CD4-positive, alpha-beta T cell (primary cell): Measurements from ENCODE around the gene FGFRL1. TPM values are rescaled to one million over a fixed set of nuclear protein-coding genes. Genes with fewer than 3 reads are reported as not detected.

Source experiments
- ATAC-seq: fragments of 200-7000 bp; cut with Tn5 transposase; one replicate; pipeline ENCODE4 v1.10.0; 2022; ENCODE audit warnings: mild to moderate bottlenecking; ENCODE audit not compliant: poor library complexity
- CTCF ChIA-PET: fragments of 350-600 bp; sonication (Branson Sonifier 250); formaldehyde crosslinking; loops from one replicate; lab custom pipeline; 2021; ENCODE audit warnings: antibody characterized with exemption, inconsistent platforms; lab: Charles Lee
- POLR2A ChIA-PET: fragments of 350-600 bp; sonication (Branson Sonifier 250); formaldehyde crosslinking; loops from one replicate; lab custom pipeline; 2021; ENCODE audit warnings: antibody characterized with exemption, inconsistent platforms; lab: Charles Lee
- DNase-seq, 14 experiments: peaks; one replicate each; pipeline ENCODE4 v3.0.0-alpha.2; 2013 to 2020; ENCODE audit warnings: mixed read lengths in 2 of 14
- H3K27ac ChIP-seq, 2 donors: one replicate each; pipeline versions ENCODE4 v1.5.1 to v1.7.0; 2013; ENCODE audit warnings: low read length in 2 of 2, low read depth in 1 of 2, mild to moderate bottlenecking in 1 of 2
- H3K27me3 ChIP-seq, 2 experiments: 1 replicate in 1 of 2; 2 replicates in 1 of 2; pipeline versions ENCODE4 v1.6.1 to v1.7.0; 2013; ENCODE audit warnings: low read length in 2 of 2, control low read depth in 1 of 2, mild to moderate bottlenecking in 1 of 2, moderate library complexity in 1 of 2; ENCODE audit not compliant: insufficient read depth in 2 of 2, control insufficient read depth in 1 of 2
- H3K36me3 ChIP-seq: one replicate; pipeline ENCODE4 v1.6.1; 2013; ENCODE audit warnings: low read length, control low read depth; ENCODE audit not compliant: insufficient read depth
- H3K4me1 ChIP-seq: one replicate; pipeline ENCODE4 v1.6.1; 2013; ENCODE audit warnings: low read length, control low read depth; ENCODE audit not compliant: insufficient read depth
- H3K4me3 ChIP-seq: one replicate; pipeline ENCODE4 v1.5.1; 2013; ENCODE audit warnings: mild to moderate bottlenecking, low read length, moderate library complexity
- H3K9me3 ChIP-seq, 2 experiments: 1 replicate in 1 of 2; 2 replicates in 1 of 2; pipeline versions ENCODE4 v1.6.1 to v1.7.0; 2013; ENCODE audit warnings: low read length in 2 of 2, mild to moderate bottlenecking in 2 of 2, control low read depth in 1 of 2, moderate library complexity in 1 of 2; ENCODE audit not compliant: control insufficient read depth in 1 of 2, insufficient read depth in 1 of 2
- H3K27ac Mint-ChIP-seq: one replicate; pipeline ENCODE4 v1.8.0; 2020; ENCODE audit warnings: mixed read lengths
- H3K27me3 Mint-ChIP-seq: one replicate; pipeline ENCODE4 v1.8.0; 2021; ENCODE audit warnings: mixed read lengths
- H3K36me3 Mint-ChIP-seq: one replicate; pipeline ENCODE4 v1.8.0; 2021; ENCODE audit warnings: low read depth, mixed read lengths
- H3K4me1 Mint-ChIP-seq: one replicate; pipeline ENCODE4 v1.8.0; 2021; ENCODE audit warnings: low read depth, mixed read lengths
- H3K4me3 Mint-ChIP-seq: one replicate; pipeline ENCODE4 v1.8.0; 2020; ENCODE audit warnings: mild to moderate bottlenecking, mixed read lengths
- H3K9me3 Mint-ChIP-seq: one replicate; pipeline ENCODE4 v1.8.0; 2020; ENCODE audit warnings: mixed read lengths
- intact Hi-C, 2 experiments: fragments of 100-400 bp; cut with DNase I in 1 of 2; cut with micrococcal nuclease in 1 of 2; formaldehyde crosslinking; loops; one replicate each; pipeline versions ENCODE4 v1.15.1 to v1.9.0; 2023 to 2025; cut with DNase I, micrococcal nuclease
- total RNA-seq, 174 experiments: library from RNA in 2 of 174; stranded (reverse) in 2 of 174; gene quantifications; one replicate each; pipeline ENCODE4 v1.2.3 and lab custom pipeline; 2021 to 2026
- TF ChIP-seq, protein P1 (sequence below): fragments of 200-600 bp; IDR thresholded peaks from one replicate; pipeline ENCODE4 v1.8.0; 2022; ENCODE audit warnings: antibody characterized with exemption, mild to moderate bottlenecking

Gene FGFRL1
- total RNA-seq, 2 experiments from 2014 or later = 21.8 to 25.0 TPM

DNA sequence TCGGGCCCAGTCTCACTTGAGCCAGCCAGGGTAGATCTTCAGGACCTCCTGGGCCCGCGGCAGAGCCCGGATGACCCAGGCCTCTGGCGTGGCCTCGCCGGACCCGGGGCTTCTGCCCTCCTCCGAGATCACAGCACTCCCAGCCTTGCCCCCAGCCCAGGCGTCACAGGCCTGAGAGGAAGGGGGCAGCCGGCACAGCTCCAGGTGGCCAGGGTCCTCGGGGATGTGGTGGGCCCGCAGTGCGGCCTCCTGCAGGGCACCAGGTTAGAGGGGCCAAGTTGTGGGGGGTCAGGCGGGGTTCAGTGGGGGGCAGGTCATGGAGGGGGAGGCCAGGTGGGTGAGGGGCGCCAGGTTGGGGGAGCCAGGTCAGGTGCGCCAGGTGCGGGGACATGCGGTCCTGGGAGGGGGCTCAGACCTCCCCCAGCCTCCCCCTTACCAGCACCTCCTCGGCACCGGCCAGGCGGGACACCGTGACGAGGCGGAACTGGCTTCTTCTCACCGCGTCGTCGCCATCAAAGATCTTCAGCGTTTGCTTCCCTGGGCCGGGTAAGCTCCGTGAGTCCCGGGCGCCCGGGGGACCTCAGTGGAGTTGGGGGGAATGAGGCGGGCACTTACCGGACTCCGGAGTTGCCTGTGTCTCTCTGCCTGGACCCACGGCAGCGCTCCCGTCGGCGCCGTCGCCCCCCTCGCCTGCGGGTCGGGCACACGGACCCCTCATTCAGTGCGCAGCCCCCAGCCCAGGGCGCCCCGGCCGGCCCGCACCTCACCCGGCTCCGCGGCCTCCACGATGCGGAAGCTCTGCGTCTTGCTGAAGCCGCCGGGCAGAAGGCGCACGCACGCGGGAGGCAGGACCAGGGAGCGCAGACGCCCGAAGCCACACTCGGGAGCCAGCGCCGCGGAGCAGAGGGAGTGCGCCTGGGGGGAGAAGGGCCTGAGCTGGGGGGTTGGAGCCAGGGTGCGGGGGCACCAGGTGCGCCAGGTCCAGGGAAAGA lies 44.0 kb upstream of the FGFRL1 start:
- Histone ChIP-seq H3K4me3 (no peak overlapping the region), H3K36me3 (peaks cover 6% of the 10 kb centered on the region), H3K4me1 (peaks cover 30% of the 10 kb centered on the region), H3K9me3 (peaks cover 0 to 4% of the 10 kb centered on the region in 2 experiments), H3K27ac (no peak overlapping the region), H3K27me3 (peaks cover 0 to 2% of the 10 kb centered on the region in 2 experiments)
- intact Hi-C loops = no loop called here
- ChIA-PET POLR2A (no interaction called here), CTCF (no interaction called here)
- Mint-ChIP-seq H3K4me3 (no peak overlapping the region), H3K27ac (no peak overlapping the region), H3K27me3 (no peaks in the 10 kb centered on the region), H3K36me3 (peaks cover 10% of the 10 kb centered on the region), H3K9me3 (no peaks in the 10 kb centered on the region), H3K4me1 (no peaks in the 10 kb centered on the region)
- ATAC-seq = no peak
- TF ChIP-seq, protein P1, sequence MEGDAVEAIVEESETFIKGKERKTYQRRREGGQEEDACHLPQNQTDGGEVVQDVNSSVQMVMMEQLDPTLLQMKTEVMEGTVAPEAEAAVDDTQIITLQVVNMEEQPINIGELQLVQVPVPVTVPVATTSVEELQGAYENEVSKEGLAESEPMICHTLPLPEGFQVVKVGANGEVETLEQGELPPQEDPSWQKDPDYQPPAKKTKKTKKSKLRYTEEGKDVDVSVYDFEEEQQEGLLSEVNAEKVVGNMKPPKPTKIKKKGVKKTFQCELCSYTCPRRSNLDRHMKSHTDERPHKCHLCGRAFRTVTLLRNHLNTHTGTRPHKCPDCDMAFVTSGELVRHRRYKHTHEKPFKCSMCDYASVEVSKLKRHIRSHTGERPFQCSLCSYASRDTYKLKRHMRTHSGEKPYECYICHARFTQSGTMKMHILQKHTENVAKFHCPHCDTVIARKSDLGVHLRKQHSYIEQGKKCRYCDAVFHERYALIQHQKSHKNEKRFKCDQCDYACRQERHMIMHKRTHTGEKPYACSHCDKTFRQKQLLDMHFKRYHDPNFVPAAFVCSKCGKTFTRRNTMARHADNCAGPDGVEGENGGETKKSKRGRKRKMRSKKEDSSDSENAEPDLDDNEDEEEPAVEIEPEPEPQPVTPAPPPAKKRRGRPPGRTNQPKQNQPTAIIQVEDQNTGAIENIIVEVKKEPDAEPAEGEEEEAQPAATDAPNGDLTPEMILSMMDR = no peak
- peak in 1 of 14 experiments; percentile 32 for DNase-seq

DNA sequence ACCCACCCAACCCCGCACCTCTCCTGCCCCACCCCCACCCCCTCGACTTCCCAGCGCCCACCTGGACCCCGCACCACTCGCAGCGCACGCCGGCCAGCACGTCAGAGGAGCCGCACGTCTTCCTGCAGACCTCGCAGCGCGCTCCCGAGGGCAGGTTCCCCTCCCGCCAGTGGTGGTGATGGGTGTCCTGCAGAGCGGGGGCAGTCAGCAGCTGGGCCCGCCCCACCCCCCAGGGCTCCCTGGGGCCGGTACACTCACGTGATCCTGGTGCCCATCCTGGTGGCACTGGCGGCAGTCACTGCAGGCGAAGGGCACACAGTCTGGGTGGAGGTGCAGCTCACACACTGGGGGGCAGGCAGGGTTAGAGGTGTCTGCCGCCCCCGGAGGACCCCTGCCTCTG lies 43.2 kb upstream of the FGFRL1 start:
- Histone ChIP-seq H3K9me3 (peaks cover 0 to 4% of the 10 kb centered on the region in 2 experiments), H3K4me3 (no peak overlapping the region), H3K36me3 (no peaks in the 10 kb centered on the region), H3K4me1 (peaks cover 34% of the 10 kb centered on the region), H3K27ac (no peak overlapping the region), H3K27me3 (peaks cover 0 to 2% of the 10 kb centered on the region in 2 experiments)
- ChIA-PET CTCF (no interaction called here), POLR2A (no interaction called here)
- Mint-ChIP-seq H3K4me1 (no peaks in the 10 kb centered on the region), H3K27ac (no peak overlapping the region), H3K27me3 (no peaks in the 10 kb centered on the region), H3K4me3 (no peak overlapping the region), H3K36me3 (peaks cover 10% of the 10 kb centered on the region), H3K9me3 (no peaks in the 10 kb centered on the region)
- no peak for ATAC-seq
- DNase-seq = no peak
- intact Hi-C loops = no loop called here
- TF ChIP-seq, protein P1 = no peak

DNA sequence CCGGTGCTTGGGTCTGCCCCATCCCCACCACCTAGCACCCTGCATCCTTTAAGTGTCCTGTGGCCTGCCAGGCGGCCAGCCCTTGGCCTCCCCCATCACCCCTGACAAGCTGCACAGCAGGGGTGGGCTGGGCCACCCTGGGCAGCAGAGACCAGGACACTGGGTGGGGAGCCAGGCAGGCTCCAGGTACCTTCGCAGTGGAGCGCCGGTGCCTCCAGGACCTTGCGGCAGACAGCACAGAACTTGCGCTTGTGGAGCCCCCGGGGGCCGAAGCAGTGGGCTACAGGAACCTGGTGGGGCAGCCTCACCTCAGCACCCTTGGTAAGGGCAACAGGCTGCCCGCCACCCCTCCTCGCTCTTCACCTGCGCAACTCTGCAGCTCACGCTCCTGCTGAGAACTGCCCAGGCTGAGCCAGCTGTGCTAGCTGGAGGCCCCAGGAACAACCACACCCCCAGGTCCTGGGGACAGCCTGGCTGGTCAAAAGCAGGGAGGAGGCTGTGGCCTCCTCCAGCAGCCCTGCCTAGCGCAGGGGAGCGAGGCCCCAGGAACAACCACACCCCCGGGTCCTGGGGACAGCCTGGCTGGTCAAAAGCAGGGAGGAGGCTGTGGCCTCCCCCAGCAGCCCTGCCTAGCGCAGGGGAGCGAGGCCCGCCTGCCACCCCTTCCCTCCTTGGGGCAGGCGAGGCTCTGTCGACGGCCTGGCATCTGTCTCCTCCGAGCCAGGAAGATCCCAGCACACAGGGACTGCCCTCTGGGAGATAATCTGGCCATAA lies 42.6 kb upstream of the FGFRL1 start:
- POLR2A ChIA-PET = no interaction called here
- Mint-ChIP-seq H3K4me1 (no peaks in the 10 kb centered on the region), H3K27ac (no peak overlapping the region), H3K9me3 (no peaks in the 10 kb centered on the region), H3K27me3 (no peaks in the 10 kb centered on the region), H3K4me3 (no peak overlapping the region), H3K36me3 (peaks cover 5% of the 10 kb centered on the region)
- no peak overlapping the region for H3K4me3 ChIP-seq
- H3K27me3 ChIP-seq = peaks cover 0 to 2% of the 10 kb centered on the region in 2 experiments
- TF ChIP-seq, protein P1 = no peak
- DNase-seq = no peak
- ATAC-seq = no peak
- H3K9me3 ChIP-seq = peaks cover 0 to 4% of the 10 kb centered on the region in 2 experiments
- peaks cover 35% of the 10 kb centered on the region for H3K4me1 ChIP-seq
- intact Hi-C loops = no loop called here
- CTCF ChIA-PET = no interaction called here
- H3K27ac ChIP-seq = no peak overlapping the region
- no peaks in the 10 kb centered on the region for H3K36me3 ChIP-seq
